GM23338 (cell line): ENCODE data around the gene GBF1. TPM values are rescaled to one million over a fixed set of nuclear protein-coding genes. Genes with fewer than 3 reads are reported as not detected.

Experiments used
- ATAC-seq: fragments of 200-7000 bp; cut with Tn5 transposase; 3 replicates; pipeline ENCODE4 v1.9.1; 2020
- DNase-seq: peaks from one replicate; pipeline ENCODE4 v3.0.0-alpha.2; 2015; ENCODE audit warnings: low spot score
- H2AFZ ChIP-seq: fragments of 200-600 bp; sonication (generic); 2 replicates; pipeline ENCODE4 v1.8.0; 2016; ENCODE audit warnings: antibody characterized with exemption, mild to moderate bottlenecking, moderate library complexity
- H3F3A ChIP-seq: fragments of 200-600 bp; sonication (generic); replicated peaks from 2 replicates; pipeline ENCODE4 v1.8.0; 2017; ENCODE audit warnings: antibody characterized with exemption, mixed run types, low read depth
- H3K27ac ChIP-seq: fragments of 200-600 bp; sonication (generic); 2 replicates; pipeline ENCODE4 v1.6.1; 2016; ENCODE audit warnings: low read depth
- H3K27me3 ChIP-seq: fragments of 200-600 bp; sonication (generic); 2 replicates; pipeline ENCODE4 v1.8.0; 2016; ENCODE audit warnings: mild to moderate bottlenecking, mixed run types, moderate library complexity; ENCODE audit not compliant: insufficient read depth
- H3K36me3 ChIP-seq: fragments of 200-600 bp; sonication (generic); 2 replicates; pipeline ENCODE4 v1.8.0; 2016; ENCODE audit warnings: mild to moderate bottlenecking; ENCODE audit not compliant: insufficient read depth
- H3K4me1 ChIP-seq: fragments of 200-600 bp; sonication (generic); 2 replicates; pipeline ENCODE4 v1.8.0; 2016; ENCODE audit warnings: mild to moderate bottlenecking, moderate library complexity; ENCODE audit not compliant: insufficient read depth
- H3K4me2 ChIP-seq: fragments of 200-600 bp; sonication (generic); 2 replicates; pipeline ENCODE4 v1.7.1; 2017; ENCODE audit warnings: mixed run types
- H3K4me3 ChIP-seq: fragments of 200-600 bp; sonication (generic); 2 replicates; pipeline ENCODE4 v1.6.1; 2016; ENCODE audit warnings: mixed run types
- H3K79me2 ChIP-seq: fragments of 200-600 bp; sonication (generic); replicated peaks from 2 replicates; pipeline ENCODE4 v1.8.0; 2017; ENCODE audit warnings: mild to moderate bottlenecking; ENCODE audit not compliant: insufficient read depth
- H3K9me2 ChIP-seq: fragments of 200-600 bp; sonication (generic); 2 replicates; pipeline ENCODE4 v1.8.0; 2017; ENCODE audit not compliant: insufficient read depth
- H4K20me1 ChIP-seq: fragments of 200-600 bp; sonication (generic); replicated peaks from 2 replicates; pipeline ENCODE4 v1.8.0; 2017; ENCODE audit warnings: mild to moderate bottlenecking; ENCODE audit not compliant: insufficient read depth
- H3K27ac Mint-ChIP-seq: 2 replicates; pipeline ENCODE4 v1.8.0; 2020; ENCODE audit warnings: inconsistent platforms, mild to moderate bottlenecking, moderate library complexity, mixed read lengths
- H3K27me3 Mint-ChIP-seq: 3 replicates; pipeline ENCODE4 v1.8.0; 2022; ENCODE audit warnings: low read depth, mild to moderate bottlenecking, moderate library complexity, mixed read lengths, inconsistent platforms; ENCODE audit not compliant: insufficient read depth, poor library complexity
- H3K36me3 Mint-ChIP-seq: 3 replicates; pipeline ENCODE4 v1.8.0; 2021; ENCODE audit warnings: low read depth, mild to moderate bottlenecking, inconsistent platforms, moderate library complexity, mixed read lengths
- H3K4me1 Mint-ChIP-seq: 3 replicates; pipeline ENCODE4 v1.8.0; 2020; ENCODE audit warnings: mild to moderate bottlenecking, inconsistent platforms, mixed read lengths
- H3K4me3 Mint-ChIP-seq: 3 replicates; pipeline ENCODE4 v1.8.0; 2021; ENCODE audit warnings: moderate library complexity, mild to moderate bottlenecking, inconsistent platforms, mixed read lengths
- H3K9me3 Mint-ChIP-seq: 3 replicates; pipeline ENCODE4 v1.8.0; 2020; ENCODE audit warnings: moderate library complexity, mild to moderate bottlenecking, inconsistent platforms, mixed read lengths
- CREB1 ChIP-seq: fragments of 250-450 bp; sonication (Bioruptor Pico); IDR thresholded peaks from 2 replicates; pipeline ENCODE4 v1.5.0; 2020; ENCODE audit warnings: low read depth, mild to moderate bottlenecking, moderate library complexity
- EZH2 ChIP-seq: fragments of 200-600 bp; sonication (generic); IDR thresholded peaks from one replicate; pipeline ENCODE4 v1.8.0; 2017; ENCODE audit warnings: antibody characterized with exemption, mild to moderate bottlenecking, low read depth; ENCODE audit not compliant: unreplicated experiment
- EZH2phosphoT487 ChIP-seq: fragments of 200-600 bp; sonication (generic); IDR thresholded peaks from one replicate; pipeline ENCODE4 v1.8.1; 2018; ENCODE audit warnings: antibody characterized with exemption; ENCODE audit not compliant: unreplicated experiment
- JUNB ChIP-seq: IDR thresholded peaks from one replicate; pipeline ENCODE4 v1.6.1; 2016; ENCODE audit warnings: antibody characterized with exemption; ENCODE audit not compliant: unreplicated experiment
- NANOG ChIP-seq: IDR thresholded peaks from 2 replicates; pipeline ENCODE4 v1.6.1; 2016; ENCODE audit warnings: antibody characterized with exemption, borderline replicate concordance
- POLR2AphosphoS5 ChIP-seq: IDR thresholded peaks from 2 replicates; pipeline ENCODE4 v1.6.1; 2016; ENCODE audit warnings: antibody characterized with exemption, low read depth
- STAT1 ChIP-seq: IDR thresholded peaks from one replicate; pipeline ENCODE4 v1.6.1; 2016; ENCODE audit warnings: antibody characterized with exemption; ENCODE audit not compliant: unreplicated experiment
- ZNF114 ChIP-seq: fragments of 250-450 bp; sonication (Bioruptor Pico); IDR thresholded peaks from 2 replicates; pipeline ENCODE4 v1.5.0; 2020; ENCODE audit warnings: mild to moderate bottlenecking, moderate library complexity
- ZNF331 ChIP-seq: fragments of 250-450 bp; sonication (Bioruptor Pico); IDR thresholded peaks from 2 replicates; pipeline ENCODE4 v1.5.0; 2020; ENCODE audit warnings: low read depth, mild to moderate bottlenecking, moderate library complexity
- ZNF462 ChIP-seq: fragments of 250-450 bp; sonication (Bioruptor Pico); IDR thresholded peaks from 2 replicates; pipeline ENCODE4 v1.5.0; 2020; ENCODE audit warnings: mild to moderate bottlenecking, moderate library complexity
- polyA plus RNA-seq: library from polyadenylated mRNA; unstranded; fragments of >200 nt; fragmentation: Nextera tagmentation; extraction: Ambion mirVana; gene quantifications from 2 replicates; pipeline ENCODE4 v1.2.1, GENCODE V29; 2016
- total RNA-seq: library from RNA; depleted of rRNA; stranded (reverse); fragments of >200 nt; shearing (Covaris generic); gene quantifications from 2 replicates; pipeline ENCODE4 v1.2.3, GENCODE V29; 2014
- TF ChIP-seq, protein P1 (sequence below): IDR thresholded peaks from one replicate; pipeline ENCODE4 v1.6.1; 2018; ENCODE audit warnings: antibody characterized with exemption; ENCODE audit not compliant: unreplicated experiment
- TF ChIP-seq, protein P2 (sequence below), 2 experiments: fragments of 200-600 bp in 1 of 2; sonication (generic) in 1 of 2; conservative IDR thresholded peaks; 2 replicates each; pipeline versions ENCODE4 v1.5.1 to v1.6.1; 2016 to 2017; ENCODE audit warnings: antibody characterized with exemption in 2 of 2, low read depth in 2 of 2, mild to moderate bottlenecking in 2 of 2, moderate library complexity in 1 of 2
- TF ChIP-seq, protein P3 (sequence below): IDR thresholded peaks from 2 replicates; pipeline ENCODE4 v1.6.1; 2016; ENCODE audit warnings: antibody characterized with exemption

Gene GBF1
- total and polyA plus RNA-seq, 2 experiments from 2014 or later: 6.5 to 27.2 TPM

DNA sequence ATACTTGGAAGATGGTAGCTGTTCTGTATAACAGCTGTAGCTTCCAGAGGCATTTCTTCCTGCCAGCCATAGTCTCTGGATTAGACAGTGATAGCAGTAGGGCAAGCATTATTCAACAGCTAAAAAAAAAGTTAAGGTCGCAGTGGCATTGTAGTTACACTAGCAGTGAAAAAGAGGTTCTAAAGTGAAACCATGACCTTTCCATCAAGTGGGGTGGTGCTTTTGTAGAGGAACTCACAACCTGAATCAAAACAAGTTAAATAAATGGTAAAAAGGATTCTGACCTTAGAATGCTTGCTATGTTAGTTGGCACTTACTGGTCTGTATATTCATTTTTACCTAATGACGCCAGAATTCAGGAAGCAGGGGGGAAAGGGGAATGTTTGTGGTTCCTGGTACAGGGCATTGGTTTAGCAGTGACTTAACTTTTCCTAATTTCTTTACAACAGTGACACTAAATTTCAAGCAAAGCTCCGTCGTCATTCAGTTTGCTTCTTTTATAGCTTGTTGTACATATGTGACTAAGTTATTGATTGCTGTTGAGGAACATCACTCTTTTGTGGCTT is 55.0 kb downstream of the GBF1 start:
- Mint-ChIP-seq H3K4me1 (no peaks in the 10 kb centered on the region), H3K36me3 (peaks cover 12% of the 10 kb centered on the region), H3K9me3 (peaks cover 15% of the 10 kb centered on the region; the same call in 2 of the 3 replicates), H3K27ac (no peak overlapping the region), H3K4me3 (no peak overlapping the region), H3K27me3 (no peaks in the 10 kb centered on the region)
- no peak overlapping the region for H3K27ac ChIP-seq
- no peak for DNase-seq
- no peaks in the 10 kb centered on the region; the same call in 1 of the 2 replicates for H3K79me2 ChIP-seq
- peaks cover 21% of the 10 kb centered on the region for H4K20me1 ChIP-seq
- H3K4me1 ChIP-seq: no peaks in the 10 kb centered on the region
- no peak overlapping the region for H3K4me2 ChIP-seq
- no peak for ATAC-seq
- H3K4me3 ChIP-seq: no peak overlapping the region
- no peaks in the 10 kb centered on the region for H3F3A ChIP-seq
- no peaks in the 10 kb centered on the region for H3K27me3 ChIP-seq
- H3K36me3 ChIP-seq: no peaks in the 10 kb centered on the region
- TF ChIP-seq ZNF114 (CRISPR knock-in tag) (no peak), NANOG (no peak), STAT1 (no peak), EZH2phosphoT487 (no peak), ZNF331 (no peak), EZH2 (no peak), ZNF462 (CRISPR knock-in tag) (no peak), JUNB (no peak), POLR2AphosphoS5 (no peak), CREB1 (CRISPR knock-in tag) (no peak)
- TF ChIP-seq, protein P1, sequence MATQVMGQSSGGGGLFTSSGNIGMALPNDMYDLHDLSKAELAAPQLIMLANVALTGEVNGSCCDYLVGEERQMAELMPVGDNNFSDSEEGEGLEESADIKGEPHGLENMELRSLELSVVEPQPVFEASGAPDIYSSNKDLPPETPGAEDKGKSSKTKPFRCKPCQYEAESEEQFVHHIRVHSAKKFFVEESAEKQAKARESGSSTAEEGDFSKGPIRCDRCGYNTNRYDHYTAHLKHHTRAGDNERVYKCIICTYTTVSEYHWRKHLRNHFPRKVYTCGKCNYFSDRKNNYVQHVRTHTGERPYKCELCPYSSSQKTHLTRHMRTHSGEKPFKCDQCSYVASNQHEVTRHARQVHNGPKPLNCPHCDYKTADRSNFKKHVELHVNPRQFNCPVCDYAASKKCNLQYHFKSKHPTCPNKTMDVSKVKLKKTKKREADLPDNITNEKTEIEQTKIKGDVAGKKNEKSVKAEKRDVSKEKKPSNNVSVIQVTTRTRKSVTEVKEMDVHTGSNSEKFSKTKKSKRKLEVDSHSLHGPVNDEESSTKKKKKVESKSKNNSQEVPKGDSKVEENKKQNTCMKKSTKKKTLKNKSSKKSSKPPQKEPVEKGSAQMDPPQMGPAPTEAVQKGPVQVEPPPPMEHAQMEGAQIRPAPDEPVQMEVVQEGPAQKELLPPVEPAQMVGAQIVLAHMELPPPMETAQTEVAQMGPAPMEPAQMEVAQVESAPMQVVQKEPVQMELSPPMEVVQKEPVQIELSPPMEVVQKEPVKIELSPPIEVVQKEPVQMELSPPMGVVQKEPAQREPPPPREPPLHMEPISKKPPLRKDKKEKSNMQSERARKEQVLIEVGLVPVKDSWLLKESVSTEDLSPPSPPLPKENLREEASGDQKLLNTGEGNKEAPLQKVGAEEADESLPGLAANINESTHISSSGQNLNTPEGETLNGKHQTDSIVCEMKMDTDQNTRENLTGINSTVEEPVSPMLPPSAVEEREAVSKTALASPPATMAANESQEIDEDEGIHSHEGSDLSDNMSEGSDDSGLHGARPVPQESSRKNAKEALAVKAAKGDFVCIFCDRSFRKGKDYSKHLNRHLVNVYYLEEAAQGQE: no peak
- TF ChIP-seq, protein P2, sequence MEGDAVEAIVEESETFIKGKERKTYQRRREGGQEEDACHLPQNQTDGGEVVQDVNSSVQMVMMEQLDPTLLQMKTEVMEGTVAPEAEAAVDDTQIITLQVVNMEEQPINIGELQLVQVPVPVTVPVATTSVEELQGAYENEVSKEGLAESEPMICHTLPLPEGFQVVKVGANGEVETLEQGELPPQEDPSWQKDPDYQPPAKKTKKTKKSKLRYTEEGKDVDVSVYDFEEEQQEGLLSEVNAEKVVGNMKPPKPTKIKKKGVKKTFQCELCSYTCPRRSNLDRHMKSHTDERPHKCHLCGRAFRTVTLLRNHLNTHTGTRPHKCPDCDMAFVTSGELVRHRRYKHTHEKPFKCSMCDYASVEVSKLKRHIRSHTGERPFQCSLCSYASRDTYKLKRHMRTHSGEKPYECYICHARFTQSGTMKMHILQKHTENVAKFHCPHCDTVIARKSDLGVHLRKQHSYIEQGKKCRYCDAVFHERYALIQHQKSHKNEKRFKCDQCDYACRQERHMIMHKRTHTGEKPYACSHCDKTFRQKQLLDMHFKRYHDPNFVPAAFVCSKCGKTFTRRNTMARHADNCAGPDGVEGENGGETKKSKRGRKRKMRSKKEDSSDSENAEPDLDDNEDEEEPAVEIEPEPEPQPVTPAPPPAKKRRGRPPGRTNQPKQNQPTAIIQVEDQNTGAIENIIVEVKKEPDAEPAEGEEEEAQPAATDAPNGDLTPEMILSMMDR (conservative IDR thresholded peaks at IDR 0.05; ENCODE audit: low read depth in 2 of 2): no peak
- TF ChIP-seq, protein P3, sequence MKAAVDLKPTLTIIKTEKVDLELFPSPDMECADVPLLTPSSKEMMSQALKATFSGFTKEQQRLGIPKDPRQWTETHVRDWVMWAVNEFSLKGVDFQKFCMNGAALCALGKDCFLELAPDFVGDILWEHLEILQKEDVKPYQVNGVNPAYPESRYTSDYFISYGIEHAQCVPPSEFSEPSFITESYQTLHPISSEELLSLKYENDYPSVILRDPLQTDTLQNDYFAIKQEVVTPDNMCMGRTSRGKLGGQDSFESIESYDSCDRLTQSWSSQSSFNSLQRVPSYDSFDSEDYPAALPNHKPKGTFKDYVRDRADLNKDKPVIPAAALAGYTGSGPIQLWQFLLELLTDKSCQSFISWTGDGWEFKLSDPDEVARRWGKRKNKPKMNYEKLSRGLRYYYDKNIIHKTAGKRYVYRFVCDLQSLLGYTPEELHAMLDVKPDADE: no peak
- H3K9me2 ChIP-seq: 0 out of 2 replicates have a peak, but pooled peaks cover 5% of the 10 kb centered on the region
- H2AFZ ChIP-seq: no peak overlapping the region
